ENCODE data around the gene BMPR1B.

Gene BMPR1B

GRCh38 chr4:94759767-94760211 is 2.0 kb downstream of the BMPR1B start:
- in situ Hi-C loops (cut with HindIII; ENCODE audit: low sequenced_read_pairs) = no loop called here
- no peak for DNase-seq (ENCODE audit: low read depth)
- no peak overlapping the region for H3K4me3 ChIP-seq (ENCODE audit: low read depth, low read length)
- TF ChIP-seq, protein P1, sequence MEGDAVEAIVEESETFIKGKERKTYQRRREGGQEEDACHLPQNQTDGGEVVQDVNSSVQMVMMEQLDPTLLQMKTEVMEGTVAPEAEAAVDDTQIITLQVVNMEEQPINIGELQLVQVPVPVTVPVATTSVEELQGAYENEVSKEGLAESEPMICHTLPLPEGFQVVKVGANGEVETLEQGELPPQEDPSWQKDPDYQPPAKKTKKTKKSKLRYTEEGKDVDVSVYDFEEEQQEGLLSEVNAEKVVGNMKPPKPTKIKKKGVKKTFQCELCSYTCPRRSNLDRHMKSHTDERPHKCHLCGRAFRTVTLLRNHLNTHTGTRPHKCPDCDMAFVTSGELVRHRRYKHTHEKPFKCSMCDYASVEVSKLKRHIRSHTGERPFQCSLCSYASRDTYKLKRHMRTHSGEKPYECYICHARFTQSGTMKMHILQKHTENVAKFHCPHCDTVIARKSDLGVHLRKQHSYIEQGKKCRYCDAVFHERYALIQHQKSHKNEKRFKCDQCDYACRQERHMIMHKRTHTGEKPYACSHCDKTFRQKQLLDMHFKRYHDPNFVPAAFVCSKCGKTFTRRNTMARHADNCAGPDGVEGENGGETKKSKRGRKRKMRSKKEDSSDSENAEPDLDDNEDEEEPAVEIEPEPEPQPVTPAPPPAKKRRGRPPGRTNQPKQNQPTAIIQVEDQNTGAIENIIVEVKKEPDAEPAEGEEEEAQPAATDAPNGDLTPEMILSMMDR (IDR thresholded peaks at IDR 0.05; ENCODE audit: low read depth, low read length, missing control alignments) = no peak

DNA sequence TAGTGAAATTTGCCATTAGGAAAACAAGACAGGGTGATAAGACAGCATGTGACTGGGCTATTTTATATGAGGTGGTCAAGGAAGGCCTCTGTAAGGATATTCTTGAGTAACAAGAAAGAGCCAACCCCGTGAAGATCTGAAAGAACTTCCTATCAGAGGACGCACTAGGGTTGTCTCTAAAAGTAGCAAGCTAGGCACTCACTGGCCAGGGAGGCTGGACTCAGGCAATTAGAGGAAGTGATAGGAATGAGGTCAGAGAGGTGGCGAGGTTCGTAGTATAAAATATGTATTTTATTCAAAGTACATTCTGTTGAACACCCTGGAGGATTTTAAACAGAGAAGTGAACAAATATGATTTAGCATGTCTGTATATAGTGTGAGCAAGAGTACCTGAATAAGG is 4.6 kb downstream of the BMPR1B start:
- TF ChIP-seq, protein P1 (IDR thresholded peaks at IDR 0.05; ENCODE audit: low read depth, low read length, missing control alignments) = no peak
- in situ Hi-C loops (cut with HindIII; ENCODE audit: low sequenced_read_pairs) = no loop called here
- DNase-seq (ENCODE audit: low read depth) = no peak
- H3K4me3 ChIP-seq (ENCODE audit: low read depth, low read length) = no peak overlapping the region

GRCh38 chr4:94763005-94763404 is 5.2 kb downstream of the BMPR1B start:
- no peak for DNase-seq (ENCODE audit: low read depth)
- H3K4me3 ChIP-seq (ENCODE audit: low read depth, low read length) = no peak overlapping the region
- TF ChIP-seq, protein P1 (IDR thresholded peaks at IDR 0.05; ENCODE audit: low read depth, low read length, missing control alignments) = no peak
- in situ Hi-C loops (cut with HindIII; ENCODE audit: low sequenced_read_pairs) = no loop called here

DNA sequence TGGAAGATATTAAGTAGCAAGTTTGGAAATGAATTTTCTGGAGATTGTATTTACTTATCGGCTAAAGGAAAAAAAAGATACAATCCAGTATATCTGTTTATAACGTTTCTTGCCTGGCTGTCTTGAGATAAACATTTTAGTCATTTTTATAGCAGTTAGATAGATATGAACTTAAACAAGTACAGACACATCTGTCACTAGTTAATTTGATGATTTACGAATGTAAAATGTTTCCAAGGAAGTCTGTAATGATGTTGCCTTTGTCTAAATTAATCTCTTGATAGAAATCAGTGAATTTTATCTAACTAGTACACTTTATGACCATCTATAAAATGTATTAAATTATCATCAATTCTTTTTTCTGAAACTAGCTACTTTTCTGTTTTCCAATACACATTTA is 5.7 kb downstream of the BMPR1B start:
- no peak for DNase-seq (ENCODE audit: low read depth)
- no peak overlapping the region for H3K4me3 ChIP-seq (ENCODE audit: low read depth, low read length)
- TF ChIP-seq, protein P1 (IDR thresholded peaks at IDR 0.05; ENCODE audit: low read depth, low read length, missing control alignments) = no peak

GRCh38 chr4:94764069-94764468 is 6.3 kb downstream of the BMPR1B start:
- no peak overlapping the region for H3K4me3 ChIP-seq (ENCODE audit: low read depth, low read length)
- no peak for DNase-seq (ENCODE audit: low read depth)
- TF ChIP-seq, protein P1 (IDR thresholded peaks at IDR 0.05; ENCODE audit: low read depth, low read length, missing control alignments) = no peak
- in situ Hi-C loops (cut with HindIII; ENCODE audit: low sequenced_read_pairs) = no loop called here

More for the DNA sequence above, 5.7 kb downstream of the BMPR1B start:
- in situ Hi-C loops (cut with HindIII; ENCODE audit: low sequenced_read_pairs) = no loop called here

DNA sequence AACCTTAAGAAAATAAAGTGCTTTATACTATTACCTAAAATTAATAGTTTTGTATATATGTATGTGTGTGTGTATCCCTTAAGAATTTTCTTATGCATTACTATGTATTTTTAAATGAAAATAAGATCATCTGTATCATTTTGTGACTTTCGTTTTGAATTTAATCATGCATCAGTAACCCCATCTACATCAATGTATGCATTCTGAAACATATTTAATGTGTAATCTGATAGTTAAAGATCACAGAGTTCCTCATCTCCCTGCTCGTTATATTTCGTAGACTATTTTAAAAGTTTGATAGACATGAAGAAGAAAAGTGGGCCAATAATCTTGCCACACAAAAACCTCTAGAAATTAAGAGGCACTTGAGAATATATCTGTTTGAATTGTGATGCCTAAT is 7.4 kb downstream of the BMPR1B start:
- no peak overlapping the region for H3K4me3 ChIP-seq (ENCODE audit: low read depth, low read length)
- TF ChIP-seq, protein P1 (IDR thresholded peaks at IDR 0.05; ENCODE audit: low read depth, low read length, missing control alignments) = no peak
- in situ Hi-C loops (cut with HindIII; ENCODE audit: low sequenced_read_pairs) = no loop called here
- DNase-seq (ENCODE audit: low read depth) = no peak

DNA sequence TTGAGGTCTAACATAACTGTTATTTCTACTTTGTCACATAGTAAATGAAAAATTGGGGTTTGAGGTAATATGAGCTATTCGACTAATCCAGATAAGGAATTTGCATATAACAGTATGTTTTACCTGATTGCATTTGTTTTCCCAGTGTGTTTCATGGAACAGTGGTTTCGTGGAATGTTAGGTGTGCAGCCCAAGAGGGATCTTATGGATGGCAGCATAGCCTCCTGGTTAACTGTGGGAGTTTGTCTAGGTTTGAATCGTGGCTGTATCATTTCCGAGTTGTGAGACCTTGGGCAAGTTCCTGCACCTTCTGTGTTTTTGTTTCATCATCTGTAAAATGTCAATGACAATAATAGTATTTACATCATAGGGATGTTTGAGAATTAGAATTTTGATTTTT is 7.9 kb downstream of the BMPR1B start:
- in situ Hi-C loops (cut with HindIII; ENCODE audit: low sequenced_read_pairs) = no loop called here
- TF ChIP-seq, protein P1 (IDR thresholded peaks at IDR 0.05; ENCODE audit: low read depth, low read length, missing control alignments) = no peak
- H3K4me3 ChIP-seq (ENCODE audit: low read depth, low read length) = no peak overlapping the region
- no peak for DNase-seq (ENCODE audit: low read depth)
